Ramos (cell line): ENCODE results near the gene TFAP2E.

Source experiments
- in situ Hi-C: fragments of 300-500 bp; cut with MboI; formaldehyde crosslinking; loops from one replicate; pipeline ENCODE4 v1.14.3; 2022; ENCODE audit warnings: low sequenced_read_pairs; ENCODE audit not compliant: unreplicated experiment

Gene TFAP2E

DNA sequence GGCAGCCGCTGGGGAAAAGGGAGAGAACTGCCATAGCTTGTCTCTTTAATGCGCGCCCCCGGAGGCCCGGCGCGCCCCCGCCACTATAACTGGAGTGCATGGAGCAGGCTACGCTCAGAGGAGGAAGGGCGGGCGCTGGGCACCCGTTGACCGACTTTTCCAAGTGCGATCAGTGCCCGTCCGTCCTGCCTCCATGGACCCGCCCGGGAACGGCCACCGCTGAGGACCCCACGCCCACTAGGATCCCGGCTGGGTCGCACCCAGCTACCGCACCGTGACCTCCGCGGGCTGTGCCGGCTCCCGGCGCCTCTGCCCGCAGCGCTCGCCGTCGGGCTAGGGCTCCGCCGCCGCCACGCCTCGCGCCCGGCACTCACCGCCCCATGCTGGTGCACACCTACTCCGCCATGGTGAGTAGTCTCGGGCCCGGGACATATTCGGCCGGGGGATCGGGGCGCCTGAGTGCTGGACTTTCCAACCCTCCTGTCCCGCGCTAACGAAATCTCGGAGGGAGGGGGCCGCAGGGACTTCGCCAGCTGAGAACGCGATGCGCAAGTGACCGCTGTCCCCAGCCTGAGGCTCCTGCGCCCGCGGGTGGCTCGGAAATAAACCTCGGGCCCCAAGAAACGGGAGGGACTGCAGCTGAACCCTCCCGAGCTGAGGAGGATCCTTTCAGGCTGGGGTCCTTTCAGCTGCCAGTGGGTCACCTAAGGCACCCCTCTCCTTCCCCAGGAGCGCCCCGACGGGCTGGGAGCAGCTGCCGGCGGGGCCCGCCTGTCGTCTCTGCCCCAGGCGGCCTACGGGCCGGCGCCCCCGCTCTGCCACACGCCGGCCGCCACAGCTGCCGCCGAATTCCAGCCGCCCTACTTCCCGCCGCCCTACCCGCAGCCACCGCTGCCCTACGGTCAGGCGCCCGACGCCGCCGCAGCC, at the start of gene TFAP2E:
Gene TFAP2E (plus strand): TSS at position 117 of the 927 bp plus-strand sequence. CDS start 264 bp downstream, at position 381.
- in situ Hi-C loops: no loop called here

DNA sequence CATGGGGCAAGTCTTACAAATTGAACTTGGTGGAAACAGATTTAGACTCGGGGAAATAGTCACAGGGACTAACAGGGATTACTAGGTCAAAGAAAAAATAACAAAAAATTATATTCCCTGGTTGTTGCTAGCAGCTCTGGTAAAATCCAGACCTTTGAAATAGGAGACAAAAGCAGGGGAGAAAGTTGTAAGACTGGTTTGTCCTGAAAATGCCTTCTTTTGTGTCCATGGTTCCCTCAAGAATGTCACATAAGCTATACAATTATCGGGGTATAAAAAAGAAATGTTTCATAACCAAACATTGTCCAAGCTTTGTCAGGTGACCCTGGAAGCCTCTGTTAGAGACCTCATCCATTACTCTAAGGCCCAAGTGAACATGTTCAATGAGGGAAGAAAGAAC, 49.0 kb upstream of the TFAP2E start:
- in situ Hi-C loops: no loop called here

DNA sequence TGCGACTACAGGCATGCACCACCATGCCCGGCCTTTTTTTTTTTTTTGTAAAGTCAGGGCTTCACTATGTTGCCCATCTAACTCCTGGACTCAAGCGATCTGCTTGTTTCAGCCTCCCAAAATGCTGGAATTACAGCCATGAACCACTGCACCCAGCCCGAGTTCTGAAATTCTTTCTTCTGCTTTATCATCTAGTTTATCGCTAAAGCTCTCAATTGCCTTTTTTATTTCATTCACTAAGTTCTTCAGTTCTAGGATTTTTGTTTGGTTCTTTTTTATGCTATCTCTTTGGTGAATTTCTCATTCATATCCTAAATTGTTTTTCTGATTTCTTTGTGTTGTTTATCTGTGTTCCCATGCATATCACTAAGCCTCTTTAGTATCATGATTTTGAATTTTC, 42.9 kb upstream of the TFAP2E start:
- in situ Hi-C loops: no loop called here

DNA sequence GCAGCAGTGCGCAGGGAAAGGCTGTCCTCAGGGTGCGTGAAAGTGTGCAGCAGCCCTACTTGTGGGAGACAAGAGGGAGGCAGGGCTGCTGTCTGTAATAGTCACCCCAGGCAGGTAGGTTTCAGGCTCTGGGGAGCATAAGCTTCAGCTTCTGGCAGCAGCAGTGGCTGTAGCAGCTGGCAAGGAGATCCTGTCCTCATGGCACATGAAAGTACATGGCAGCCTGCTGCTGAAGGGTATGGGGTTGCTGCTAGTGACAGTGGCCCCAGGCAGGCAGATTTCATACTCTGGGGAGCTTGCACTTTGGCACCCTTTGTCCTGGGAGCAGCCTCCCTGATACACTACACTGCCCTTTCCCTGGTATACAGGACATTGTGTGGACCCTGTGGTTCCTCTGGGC, 42.2 kb upstream of the TFAP2E start:
- in situ Hi-C loops: no loop called here

GRCh38 chr1:35531368-35531767, 41.7 kb upstream of the TFAP2E start:
- in situ Hi-C loops: no loop called here

DNA sequence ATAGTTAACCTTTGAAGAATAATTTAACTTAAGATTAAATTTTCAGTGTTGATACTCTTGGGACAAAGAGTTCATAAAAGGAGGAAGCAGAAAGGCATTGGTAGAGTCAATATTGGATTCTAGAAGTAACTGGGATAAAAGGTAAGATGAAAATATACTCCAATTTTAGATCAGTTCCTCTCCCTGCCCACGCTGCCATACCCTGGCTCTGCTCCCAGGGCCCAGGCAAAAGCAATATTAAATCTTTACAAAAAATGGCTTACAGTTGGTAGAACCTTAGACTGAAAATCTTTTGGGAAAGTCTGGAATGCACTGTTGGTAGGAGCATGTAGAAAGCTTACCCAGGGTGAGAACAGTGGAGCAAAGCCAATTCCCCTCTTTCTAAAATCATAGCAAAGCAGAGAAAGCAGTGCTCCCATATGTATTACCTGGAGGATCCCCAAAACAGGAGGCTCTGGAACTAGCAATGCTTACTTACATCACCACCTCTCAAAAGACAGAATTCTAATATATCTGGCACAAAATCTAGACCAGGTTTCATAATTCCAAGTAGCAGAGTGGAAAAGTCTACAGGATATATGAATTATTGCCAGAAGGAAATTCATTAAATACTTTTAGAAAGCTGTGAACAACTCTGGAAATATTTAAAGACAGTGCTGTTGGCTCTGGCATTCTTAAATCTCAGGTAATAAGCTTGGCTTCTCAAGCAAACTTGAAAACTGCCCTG, 40.5 kb upstream of the TFAP2E start:
- in situ Hi-C loops: no loop called here

GRCh38 chr1:35533586-35533985, 39.5 kb upstream of the TFAP2E start:
- in situ Hi-C loops: no loop called here

DNA sequence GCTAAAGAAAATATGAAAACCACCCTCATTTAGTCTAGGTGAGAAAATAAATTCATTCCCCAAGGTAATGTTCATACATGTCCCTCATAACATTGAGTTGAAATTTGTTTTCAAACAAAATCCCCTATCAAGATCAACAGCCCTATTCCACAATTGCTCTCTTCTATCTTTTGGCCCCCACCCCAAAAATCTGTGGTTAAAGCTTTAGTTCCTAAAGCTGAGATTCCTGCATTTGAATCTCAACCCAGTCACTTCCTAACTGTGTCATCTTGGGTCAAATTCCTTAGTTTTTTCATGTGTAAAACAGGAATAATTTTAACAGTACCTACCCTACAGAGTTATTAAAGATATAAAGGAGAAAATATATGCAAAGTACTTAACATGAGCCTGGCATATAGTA, 37.9 kb upstream of the TFAP2E start:
- in situ Hi-C loops: no loop called here

DNA sequence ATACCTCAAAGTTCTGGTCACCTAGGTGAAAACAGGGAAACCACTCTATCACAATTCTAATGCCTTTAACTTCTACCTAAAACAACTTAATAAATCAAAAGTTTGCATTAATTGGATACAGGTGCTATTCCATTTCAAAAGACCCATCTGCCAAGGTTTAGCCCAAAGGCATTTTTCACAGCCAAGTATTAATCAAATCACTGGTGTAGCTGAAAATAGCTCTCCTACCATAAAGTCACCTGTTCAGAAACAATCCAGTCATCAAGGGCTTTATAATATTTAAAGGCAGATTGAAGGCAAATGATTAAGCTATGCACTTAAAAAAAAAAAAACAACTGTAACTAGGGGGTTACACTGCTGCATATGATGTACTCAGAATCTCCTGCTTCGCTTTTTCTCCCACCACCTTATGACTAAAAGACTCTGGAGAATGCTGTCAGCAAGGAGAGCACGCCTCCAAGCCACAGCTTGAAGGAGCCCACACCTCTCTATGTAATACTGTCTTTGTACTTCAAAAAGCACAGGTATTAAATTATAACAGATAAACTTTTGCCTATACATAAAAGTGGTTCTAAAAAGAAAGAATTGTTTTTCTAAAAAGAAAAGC, 36.5 kb upstream of the TFAP2E start:
- in situ Hi-C loops: no loop called here

DNA sequence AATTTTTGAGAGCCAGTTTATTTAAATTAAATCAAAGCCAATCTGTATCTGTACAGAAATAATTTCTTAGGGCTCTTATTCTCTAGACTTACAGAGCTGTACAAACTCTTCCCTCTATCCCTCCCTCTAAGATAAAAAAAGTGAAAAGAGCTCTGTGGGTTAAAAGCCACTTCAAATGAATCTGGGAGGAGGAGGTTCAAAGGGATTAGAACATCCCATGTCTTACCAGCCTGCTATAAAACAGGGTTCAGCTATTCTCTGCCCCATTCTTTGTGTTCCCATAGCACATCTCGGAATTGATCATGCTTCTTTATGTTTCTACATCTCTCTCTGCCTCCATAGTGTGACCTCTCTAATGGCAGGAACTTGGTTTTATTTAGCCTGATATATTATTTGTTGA, 35.3 kb upstream of the TFAP2E start:
- in situ Hi-C loops: no loop called here

DNA sequence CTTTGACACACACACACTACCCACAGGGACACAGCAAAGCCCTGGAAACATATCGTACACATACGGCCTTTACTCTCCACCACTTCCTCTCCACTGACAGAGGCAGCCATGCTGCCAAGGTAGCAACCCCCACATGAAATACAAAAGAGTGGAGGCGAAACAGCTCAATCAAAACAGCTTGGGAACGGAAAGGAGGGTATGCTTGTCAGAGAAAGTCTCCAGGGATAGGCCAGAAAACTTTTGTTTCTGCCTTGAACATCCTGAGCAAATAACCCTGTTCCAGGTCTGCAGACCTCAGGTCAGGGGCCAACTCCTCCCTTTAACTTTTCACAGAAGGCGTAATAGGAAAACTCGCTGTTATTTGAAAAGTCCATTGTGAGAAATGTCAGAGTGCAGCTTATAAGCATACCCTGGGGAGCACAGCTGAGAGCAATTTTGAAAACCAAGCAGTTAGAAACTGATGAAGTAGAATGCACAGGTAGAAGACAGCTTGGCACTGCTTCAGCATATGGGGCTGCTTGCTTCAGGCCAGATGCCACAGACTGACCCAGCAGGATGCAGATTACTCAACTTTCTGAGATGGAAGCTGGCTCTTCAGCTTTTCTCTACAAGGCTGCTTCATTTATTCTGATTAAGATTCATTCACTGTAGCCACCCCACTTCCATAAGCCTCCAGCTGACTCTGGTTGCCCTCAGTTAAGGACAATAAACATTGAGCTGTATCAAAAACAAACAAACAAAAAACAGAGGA, 33.9 kb upstream of the TFAP2E start:
- in situ Hi-C loops: no loop called here

DNA sequence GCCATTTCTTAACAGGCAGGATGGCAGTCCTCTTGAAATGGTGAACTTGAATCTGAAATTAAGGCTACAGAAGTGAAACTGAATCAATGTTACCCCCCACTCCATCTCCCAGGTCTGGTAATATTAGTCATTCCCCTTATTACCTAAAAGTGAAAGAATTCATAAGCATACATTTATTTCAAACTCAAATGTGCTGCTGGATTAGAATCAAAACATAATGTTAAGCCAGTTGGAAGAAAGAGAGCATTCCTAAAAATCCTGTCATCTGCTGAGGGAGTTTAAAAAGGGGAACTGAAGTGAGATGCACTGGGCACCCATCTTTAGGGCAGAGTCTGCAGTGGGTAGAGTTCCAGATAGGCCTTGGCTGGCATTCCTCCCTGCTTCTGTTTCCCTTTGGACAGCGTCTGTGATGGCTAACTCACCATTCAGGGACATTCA, 33.3 kb upstream of the TFAP2E start:
- in situ Hi-C loops: no loop called here

- in situ Hi-C loops: no loop called here
Observed at GRCh38 chr1:35544976-35545375, 28.1 kb upstream of the TFAP2E start.

GRCh38 chr1:35546614-35547013, 26.5 kb upstream of the TFAP2E start:
- in situ Hi-C loops: no loop called here

- in situ Hi-C loops: no loop called here
Observed at GRCh38 chr1:35553851-35554250, 19.3 kb upstream of the TFAP2E start.

DNA sequence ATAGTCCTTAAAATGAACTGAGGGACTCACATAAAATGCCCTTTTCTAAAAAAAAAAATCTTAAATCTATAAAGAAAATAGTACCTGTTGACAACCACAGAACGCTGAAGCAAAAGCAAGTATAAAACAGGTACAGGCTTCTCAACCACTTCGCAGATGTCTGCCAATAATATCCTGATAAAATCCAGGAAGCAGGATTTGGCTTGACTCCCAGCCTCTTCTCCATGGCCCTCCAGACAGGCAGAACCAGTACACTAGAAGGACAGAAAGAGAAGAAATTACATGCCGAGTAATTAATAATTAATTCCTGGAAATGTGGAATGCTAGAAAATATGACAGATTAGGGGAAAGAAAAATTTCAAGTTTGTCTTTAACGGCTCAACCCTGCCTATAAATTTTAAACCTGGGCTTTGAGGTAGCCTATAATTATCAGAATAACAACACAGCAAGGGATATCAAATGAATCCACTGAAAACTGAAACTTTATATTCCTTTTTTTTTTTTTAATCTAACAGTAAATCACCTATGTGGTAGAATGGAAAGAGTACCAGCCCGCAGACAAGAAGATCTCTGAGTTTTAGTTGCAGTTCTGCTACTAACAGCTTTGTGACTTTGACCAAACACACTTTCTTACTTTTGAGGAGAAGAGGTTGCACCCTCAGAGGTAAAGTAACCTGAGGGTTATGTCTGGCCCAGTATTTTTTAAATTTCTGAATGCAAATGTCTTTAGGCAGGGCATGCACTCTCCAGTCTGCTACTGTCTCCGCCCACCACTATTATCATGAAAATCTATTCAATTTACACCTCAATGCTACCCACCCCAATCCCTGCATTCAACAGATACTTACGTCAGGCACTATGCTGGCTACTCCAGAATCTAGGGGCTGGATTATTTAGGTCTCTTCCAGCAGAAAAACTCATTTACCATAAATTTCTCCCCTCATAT, 18.6 kb upstream of the TFAP2E start:
- in situ Hi-C loops: no loop called here

DNA sequence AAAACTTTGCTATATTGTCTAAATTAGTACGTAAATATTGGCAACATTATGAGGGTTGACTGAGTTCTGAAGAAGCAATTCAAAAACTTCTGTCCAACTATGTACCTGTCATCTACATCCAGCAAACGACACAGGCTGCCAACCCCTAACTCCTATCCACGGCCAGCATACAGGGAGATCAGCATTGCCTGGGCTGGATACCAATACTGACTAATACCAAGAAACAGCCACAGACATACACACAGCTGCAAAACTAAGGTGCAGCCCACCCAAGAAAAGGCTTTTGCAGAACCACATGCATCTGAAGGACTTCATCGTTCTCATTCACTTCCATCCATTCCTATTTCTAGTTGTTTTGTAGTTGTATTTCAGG, 17.9 kb upstream of the TFAP2E start:
- in situ Hi-C loops: no loop called here

GRCh38 chr1:35555601-35556477, 17.3 kb upstream of the TFAP2E start:
- in situ Hi-C loops: no loop called here
